A673 (cell line): ENCODE data around the gene SEC14L3.

Experiments
- CTCF ChIP-seq: fragments of 300-800, 200-600 bp; sonication (generic); conservative IDR thresholded peaks from 2 replicates; pipeline ENCODE4 v1.5.1; 2017; ENCODE audit warnings: low read depth, mild to moderate bottlenecking, antibody characterized with exemption, low read length, moderate library complexity, mixed read lengths
- EZH2 ChIP-seq: fragments of 200-600 bp; sonication (generic); IDR thresholded peaks from 2 replicates; pipeline ENCODE4 v1.6.1; 2017; ENCODE audit warnings: borderline replicate concordance, low read depth, mild to moderate bottlenecking, mixed read lengths, antibody characterized with exemption, low read length; ENCODE audit not compliant: poor library complexity, severe bottlenecking

GRCh38 chr22:30452861-30453260, 19.0 kb downstream of the SEC14L3 start:
- no peak for TF ChIP-seq CTCF
- no peak for TF ChIP-seq EZH2
